ENCODE data around the gene SLC19A1. TPM values are rescaled to one million over a fixed set of nuclear protein-coding genes. Genes with fewer than 3 reads are reported as not detected.
"Not testable (repeated sequence)": the region's sequence is repeated elsewhere in the genome, so short reads cannot be mapped to it uniquely, and the experiment has no call there.

SLC19A1 gene
- polyA plus RNA-seq, 4 donors = 12.6 to 20.8 (median 15.0) TPM

- H3K36me3 ChIP-seq (ENCODE audit: control insufficient read depth in 3 of 3, insufficient read depth in 2 of 3, low read depth in 1 of 3, low read length in 3 of 3) = peaks cover 0 to 12% (median 3%) of the 10 kb centered on the region in 3 donors
- 23 to 64% (median 41%) methylated on average over 6 to 13 of the region's 13 CpGs for WGBS, 3 donors
- peaks cover 0 to 4% (median 0%) of the 10 kb centered on the region in 3 donors for H3K4me1 ChIP-seq (ENCODE audit: control insufficient read depth in 3 of 3, insufficient read depth in 2 of 3, low read depth in 1 of 3, low read length in 2 of 3)
- FAIRE-seq = no peak
- no peaks in the 10 kb centered on the region for H3K27me3 ChIP-seq (ENCODE audit: control insufficient read depth in 3 of 3, insufficient read depth in 3 of 3, low read length in 3 of 3)
- no peak overlapping the region for H3K4me3 ChIP-seq (ENCODE audit: low read depth in 1 of 3, low read length in 3 of 3)
- no peak overlapping the region for H3K27ac ChIP-seq (ENCODE audit: low read depth in 1 of 3, low read length in 2 of 3)
- no peak for DNase-seq
- no peaks in the 10 kb centered on the region for H3K9me3 ChIP-seq (ENCODE audit: control insufficient read depth in 2 of 2, insufficient read depth in 1 of 2, low read depth in 1 of 2, low read length in 1 of 2)
These were observed 35.3 kb downstream of the SLC19A1 start for GRCh38 chr21:45506836-45507522.

- Histone ChIP-seq H3K9me3 (ENCODE audit: control insufficient read depth in 2 of 2, insufficient read depth in 1 of 2, low read depth in 1 of 2, low read length in 1 of 2) (no peaks in the 10 kb centered on the region), H3K4me1 (ENCODE audit: control insufficient read depth in 3 of 3, insufficient read depth in 2 of 3, low read depth in 1 of 3, low read length in 2 of 3) (peaks cover 0 to 4% (median 0%) of the 10 kb centered on the region in 3 donors), H3K27ac (ENCODE audit: low read depth in 1 of 3, low read length in 2 of 3) (no peak overlapping the region), H3K36me3 (ENCODE audit: control insufficient read depth in 3 of 3, insufficient read depth in 2 of 3, low read depth in 1 of 3, low read length in 3 of 3) (peaks cover 0 to 6% (median 3%) of the 10 kb centered on the region in 3 donors), H3K27me3 (ENCODE audit: control insufficient read depth in 3 of 3, insufficient read depth in 3 of 3, low read length in 3 of 3) (no peaks in the 10 kb centered on the region), H3K4me3 (ENCODE audit: low read depth in 1 of 3, low read length in 3 of 3) (no peak overlapping the region)
- 31 to 73% (median 45%) methylated on average over 22 of the region's 22 CpGs for WGBS, 3 donors
- FAIRE-seq (no peak), DNase-seq (no peak)
These were observed 35.9 kb downstream of the SLC19A1 start for GRCh38 chr21:45506241-45506817.

- no peak for FAIRE-seq
- no peak overlapping the region for H3K4me3 ChIP-seq (ENCODE audit: low read depth in 1 of 3, low read length in 3 of 3)
- peak in 1 of 2 donors; percentile 8 for DNase-seq
- no peaks in the 10 kb centered on the region for H3K27me3 ChIP-seq (ENCODE audit: control insufficient read depth in 3 of 3, insufficient read depth in 3 of 3, low read length in 3 of 3)
- H3K4me1 ChIP-seq (ENCODE audit: control insufficient read depth in 3 of 3, insufficient read depth in 2 of 3, low read depth in 1 of 3, low read length in 2 of 3) = peaks cover 0 to 4% (median 0%) of the 10 kb centered on the region in 3 donors
- H3K27ac ChIP-seq (ENCODE audit: low read depth in 1 of 3, low read length in 2 of 3) = no peak overlapping the region
- WGBS, 3 donors = 12 to 73% (median 37%) methylated on average over 28 to 33 of the region's 33 CpGs
- no peaks in the 10 kb centered on the region for H3K9me3 ChIP-seq (ENCODE audit: control insufficient read depth in 2 of 2, insufficient read depth in 1 of 2, low read depth in 1 of 2, low read length in 1 of 2)
- peaks cover 0 to 3% (median 3%) of the 10 kb centered on the region in 3 donors for H3K36me3 ChIP-seq (ENCODE audit: control insufficient read depth in 3 of 3, insufficient read depth in 2 of 3, low read depth in 1 of 3, low read length in 3 of 3)
These were observed 36.7 kb downstream of the SLC19A1 start for GRCh38 chr21:45505416-45506021.

GRCh38 chr21:45504516-45505415 is 37.5 kb downstream of the SLC19A1 start:
- Histone ChIP-seq H3K27me3 (ENCODE audit: control insufficient read depth in 3 of 3, insufficient read depth in 3 of 3, low read length in 3 of 3) (no peaks in the 10 kb centered on the region), H3K9me3 (ENCODE audit: control insufficient read depth in 2 of 2, insufficient read depth in 1 of 2, low read depth in 1 of 2, low read length in 1 of 2) (no peaks in the 10 kb centered on the region), H3K4me3 (ENCODE audit: low read depth in 1 of 3, low read length in 3 of 3) (no peak overlapping the region), H3K4me1 (ENCODE audit: control insufficient read depth in 3 of 3, insufficient read depth in 2 of 3, low read depth in 1 of 3, low read length in 2 of 3) (peaks cover 0 to 4% (median 0%) of the 10 kb centered on the region in 3 donors), H3K27ac (ENCODE audit: low read depth in 1 of 3, low read length in 2 of 3) (no peak overlapping the region), H3K36me3 (ENCODE audit: control insufficient read depth in 3 of 3, insufficient read depth in 2 of 3, low read depth in 1 of 3, low read length in 3 of 3) (peaks cover 0 to 3% (median 3%) of the 10 kb centered on the region in 3 donors)
- no peak for DNase-seq
- FAIRE-seq = no peak
- WGBS, 3 donors = 58 to 82% (median 62%) methylated on average over 37 to 41 of the region's 41 CpGs

GRCh38 chr21:45504021-45504515 is 38.2 kb downstream of the SLC19A1 start:
- no peak for FAIRE-seq

GRCh38 chr21:45503226-45503625 is 39.0 kb downstream of the SLC19A1 start:
- FAIRE-seq; H3K27me3 ChIP-seq (ENCODE audit: control insufficient read depth in 3 of 3, insufficient read depth in 3 of 3, low read length in 3 of 3); DNase-seq; H3K4me1 ChIP-seq (ENCODE audit: control insufficient read depth in 3 of 3, insufficient read depth in 2 of 3, low read depth in 1 of 3, low read length in 2 of 3); H3K36me3 ChIP-seq (ENCODE audit: control insufficient read depth in 3 of 3, insufficient read depth in 2 of 3, low read depth in 1 of 3, low read length in 3 of 3); H3K9me3 ChIP-seq (ENCODE audit: control insufficient read depth in 2 of 2, insufficient read depth in 1 of 2, low read depth in 1 of 2, low read length in 1 of 2); H3K4me3 ChIP-seq (ENCODE audit: low read depth in 1 of 3, low read length in 3 of 3); H3K27ac ChIP-seq (ENCODE audit: low read depth in 1 of 3, low read length in 2 of 3): not testable (repeated sequence)
- 85 to 94% (median 87%) methylated on average over 3 of the region's 4 CpGs for WGBS, 3 donors

More at GRCh38 chr21:45504021-45504515, 38.2 kb downstream of the SLC19A1 start:
- DNase-seq = no peak
- H3K36me3 ChIP-seq (ENCODE audit: control insufficient read depth in 3 of 3, insufficient read depth in 2 of 3, low read depth in 1 of 3, low read length in 3 of 3) = peaks cover 0 to 3% (median 3%) of the 10 kb centered on the region in 3 donors
- H3K27ac ChIP-seq (ENCODE audit: low read depth in 1 of 3, low read length in 2 of 3) = no peak overlapping the region
- H3K4me1 ChIP-seq (ENCODE audit: control insufficient read depth in 3 of 3, insufficient read depth in 2 of 3, low read depth in 1 of 3, low read length in 2 of 3) = peaks cover 0 to 4% (median 0%) of the 10 kb centered on the region in 3 donors
- no peak overlapping the region for H3K4me3 ChIP-seq (ENCODE audit: low read depth in 1 of 3, low read length in 3 of 3)
- no peaks in the 10 kb centered on the region for H3K27me3 ChIP-seq (ENCODE audit: control insufficient read depth in 3 of 3, insufficient read depth in 3 of 3, low read length in 3 of 3)
- no peaks in the 10 kb centered on the region for H3K9me3 ChIP-seq (ENCODE audit: control insufficient read depth in 2 of 2, insufficient read depth in 1 of 2, low read depth in 1 of 2, low read length in 1 of 2)
- WGBS, 3 donors = 71 to 87% (median 77%) methylated on average over 21 to 22 of the region's 22 CpGs

- Histone ChIP-seq H3K27me3 (ENCODE audit: control insufficient read depth in 3 of 3, insufficient read depth in 3 of 3, low read length in 3 of 3) (no peaks in the 10 kb centered on the region), H3K27ac (ENCODE audit: low read depth in 1 of 3, low read length in 2 of 3) (no peak overlapping the region), H3K4me1 (ENCODE audit: control insufficient read depth in 3 of 3, insufficient read depth in 2 of 3, low read depth in 1 of 3, low read length in 2 of 3) (no peaks in the 10 kb centered on the region), H3K4me3 (ENCODE audit: low read depth in 1 of 3, low read length in 3 of 3) (no peak overlapping the region), H3K36me3 (ENCODE audit: control insufficient read depth in 3 of 3, insufficient read depth in 2 of 3, low read depth in 1 of 3, low read length in 3 of 3) (peaks cover 0 to 3% (median 2%) of the 10 kb centered on the region in 3 donors), H3K9me3 (ENCODE audit: control insufficient read depth in 2 of 2, insufficient read depth in 1 of 2, low read depth in 1 of 2, low read length in 1 of 2) (no peaks in the 10 kb centered on the region)
- 60 to 84% (median 63%) methylated on average over 10 of the region's 10 CpGs for WGBS, 3 donors
- DNase-seq = no peak
- no peak for FAIRE-seq
These were observed 39.6 kb downstream of the SLC19A1 start for GRCh38 chr21:45502600-45502999.

GRCh38 chr21:45502006-45502345 is 40.3 kb downstream of the SLC19A1 start:
- DNase-seq (no peak), FAIRE-seq (no peak)
- Histone ChIP-seq H3K4me1 (ENCODE audit: control insufficient read depth in 3 of 3, insufficient read depth in 2 of 3, low read depth in 1 of 3, low read length in 2 of 3) (no peaks in the 10 kb centered on the region), H3K27ac (ENCODE audit: low read depth in 1 of 3, low read length in 2 of 3) (no peak overlapping the region), H3K4me3 (ENCODE audit: low read depth in 1 of 3, low read length in 3 of 3) (no peak overlapping the region), H3K27me3 (ENCODE audit: control insufficient read depth in 3 of 3, insufficient read depth in 3 of 3, low read length in 3 of 3) (no peaks in the 10 kb centered on the region), H3K36me3 (ENCODE audit: control insufficient read depth in 3 of 3, insufficient read depth in 2 of 3, low read depth in 1 of 3, low read length in 3 of 3) (peaks cover 0 to 3% (median 2%) of the 10 kb centered on the region in 3 donors), H3K9me3 (ENCODE audit: control insufficient read depth in 2 of 2, insufficient read depth in 1 of 2, low read depth in 1 of 2, low read length in 1 of 2) (no peaks in the 10 kb centered on the region)
- WGBS, 3 donors = 62 to 86% (median 69%) methylated on average over 11 to 13 of the region's 13 CpGs
